Tongue (tissue), 2 donors: ENCODE data around the gene SNRPD3. TPM values are rescaled to one million over a fixed set of nuclear protein-coding genes. Genes with fewer than 3 reads are reported as not detected.

Experiments
- DNase-seq: peaks from one replicate; pipeline ENCODE4 v3.0.0-alpha.2; 2015
- total RNA-seq: library from RNA; depleted of rRNA; stranded (reverse); fragments of >200 nt; gene quantifications from one replicate; pipeline ENCODE4 v1.2.3, GENCODE V29; 2014

SNRPD3 gene
- total RNA-seq, 1 donor from 2014 or later: 169 TPM

DNA sequence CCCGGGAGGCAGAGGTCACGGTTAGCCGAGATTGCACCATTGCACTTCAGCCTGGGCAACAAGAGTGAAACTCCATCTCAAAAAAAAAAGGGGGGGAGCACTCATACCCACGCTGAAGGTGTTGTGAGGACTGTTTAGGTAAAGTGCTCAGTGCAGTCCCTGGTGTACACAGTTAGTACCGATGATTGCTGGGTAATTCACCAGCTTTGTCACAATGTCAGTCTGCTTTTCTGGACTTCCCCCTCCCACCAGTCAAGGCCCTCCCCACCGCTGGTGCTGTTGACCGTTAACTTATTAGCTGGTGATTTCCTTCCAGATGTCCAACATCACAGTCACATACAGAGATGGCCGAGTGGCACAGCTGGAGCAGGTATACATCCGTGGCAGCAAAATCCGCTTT, 11.9 kb downstream of the SNRPD3 start:
- no peak for DNase-seq

DNA sequence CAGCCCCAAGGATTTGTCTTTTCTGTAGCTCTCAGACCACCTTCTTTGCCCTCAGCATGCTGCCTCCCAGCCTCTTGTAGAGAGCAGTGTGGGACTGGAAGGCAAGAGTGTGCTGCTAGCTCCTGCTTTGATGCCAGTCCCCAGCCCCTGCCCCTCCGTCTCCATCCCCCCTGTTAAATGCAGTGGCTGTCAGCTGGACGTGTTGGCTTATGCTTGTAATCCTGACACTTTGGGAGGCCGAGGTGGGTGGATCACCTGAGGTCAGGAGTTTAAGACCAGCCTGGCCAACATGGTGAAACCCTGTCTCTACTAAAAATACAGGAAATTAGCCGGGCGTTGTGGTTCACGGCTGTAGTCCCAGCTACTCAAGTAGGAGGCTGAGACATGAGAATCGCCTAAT, 15.5 kb downstream of the SNRPD3 start:
- no peak for DNase-seq

DNA sequence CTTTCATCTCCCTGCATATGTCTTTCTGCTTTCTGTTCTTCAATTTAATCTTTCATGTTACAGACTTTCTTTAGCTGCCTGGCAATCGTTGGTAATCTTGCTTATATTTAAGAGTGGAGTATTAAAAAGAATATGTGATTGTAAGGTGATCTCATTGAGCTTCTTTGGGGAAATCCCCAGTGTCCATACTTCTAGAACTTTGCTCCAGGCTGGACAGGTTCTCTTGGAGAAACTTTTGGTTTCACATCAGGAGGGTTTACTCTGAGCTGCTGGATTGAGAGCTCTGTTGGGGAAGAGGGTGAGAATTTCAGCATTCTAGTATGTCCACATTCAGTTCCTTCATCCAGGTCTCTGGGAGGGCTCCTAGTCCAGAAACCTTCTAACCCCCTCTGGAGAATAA, 21.0 kb downstream of the SNRPD3 start:
- no peak for DNase-seq

- DNase-seq: peak; percentile 51
Measured at GRCh38 chr22:24578355-24579257, 22.8 kb downstream of the SNRPD3 start.

DNA sequence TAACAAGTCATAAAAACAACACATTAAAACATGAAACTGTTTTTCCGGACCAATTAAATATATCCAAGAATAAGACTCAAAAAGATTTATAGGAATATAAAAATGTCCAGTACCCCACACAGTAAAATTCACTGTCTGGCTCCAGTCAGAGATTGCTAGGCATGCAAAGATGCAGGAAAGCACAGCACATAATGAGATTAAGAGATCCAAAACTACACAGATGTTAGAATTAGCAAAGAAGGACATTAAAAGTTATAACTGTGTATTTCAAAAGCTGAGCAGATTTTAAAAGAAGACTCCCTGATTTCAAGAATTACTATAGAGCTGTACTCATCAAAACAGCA, 23.4 kb downstream of the SNRPD3 start:
- no peak for DNase-seq

DNA sequence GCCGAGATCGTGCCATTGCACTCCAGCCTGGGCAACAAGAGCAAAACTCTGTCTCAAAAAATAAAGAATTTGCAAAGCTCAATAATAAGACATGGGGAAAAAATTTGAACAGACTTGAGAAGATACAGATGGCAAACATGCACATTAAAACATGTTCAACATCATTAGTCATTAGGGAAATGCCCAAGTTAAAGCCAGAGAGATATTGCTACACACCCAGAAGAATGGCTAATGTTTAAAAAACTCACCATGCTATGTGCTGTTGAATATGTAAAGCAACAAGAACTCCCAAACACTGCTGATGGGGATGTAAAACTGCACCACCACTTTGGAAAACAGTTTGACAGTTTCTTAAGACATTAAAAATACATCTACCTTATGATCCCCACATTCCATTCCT, 24.5 kb downstream of the SNRPD3 start:
- no peak for DNase-seq

GRCh38 chr22:24582056-24582814, 26.4 kb downstream of the SNRPD3 start:
- no peak for DNase-seq

DNA sequence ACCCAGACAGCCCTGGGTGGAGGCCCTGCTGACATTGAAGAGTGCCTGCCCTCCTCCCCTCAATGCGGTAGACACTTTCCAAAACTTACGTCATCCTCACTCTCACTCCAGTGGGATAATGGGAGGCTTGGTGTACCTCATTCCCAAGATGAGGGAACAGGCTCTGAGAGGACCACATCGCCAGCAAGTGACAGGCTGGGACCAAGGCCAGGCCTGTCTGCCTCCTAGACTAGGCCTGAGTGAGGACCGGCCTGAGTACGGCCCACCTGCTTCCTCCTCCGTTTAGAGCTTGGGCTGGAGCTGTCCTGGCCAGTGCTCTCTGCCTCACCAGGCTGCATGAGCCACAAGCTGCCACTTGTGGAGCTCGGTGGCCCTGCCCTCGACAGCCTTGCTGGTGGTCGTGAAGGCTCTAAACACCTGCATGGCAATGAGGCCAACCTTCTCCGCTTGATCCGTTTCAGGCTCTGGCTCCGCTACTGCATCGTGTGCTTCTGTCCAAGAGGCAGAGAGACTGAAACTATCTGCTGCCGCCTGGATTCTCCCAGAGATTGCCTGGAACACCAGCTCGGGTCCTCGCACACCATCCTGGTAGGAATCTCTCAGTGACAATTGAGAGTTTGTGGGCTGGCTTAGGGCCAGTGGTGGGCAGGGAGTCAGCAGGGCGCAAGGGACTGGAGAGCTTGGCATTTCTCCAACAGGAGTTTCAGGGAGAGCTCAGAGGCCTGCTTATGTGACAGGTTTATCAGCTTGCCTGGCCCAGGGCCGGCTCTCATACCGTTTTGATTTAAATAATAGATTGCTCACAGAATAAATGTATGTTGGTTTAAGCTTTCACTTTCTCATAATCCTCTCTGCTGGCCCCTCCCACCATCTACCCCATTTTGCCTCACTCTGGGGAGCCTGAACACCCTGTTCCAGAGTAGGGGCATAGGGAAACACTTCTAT, 27.7 kb downstream of the SNRPD3 start:
- DNase-seq: peak; percentile 49

DNA sequence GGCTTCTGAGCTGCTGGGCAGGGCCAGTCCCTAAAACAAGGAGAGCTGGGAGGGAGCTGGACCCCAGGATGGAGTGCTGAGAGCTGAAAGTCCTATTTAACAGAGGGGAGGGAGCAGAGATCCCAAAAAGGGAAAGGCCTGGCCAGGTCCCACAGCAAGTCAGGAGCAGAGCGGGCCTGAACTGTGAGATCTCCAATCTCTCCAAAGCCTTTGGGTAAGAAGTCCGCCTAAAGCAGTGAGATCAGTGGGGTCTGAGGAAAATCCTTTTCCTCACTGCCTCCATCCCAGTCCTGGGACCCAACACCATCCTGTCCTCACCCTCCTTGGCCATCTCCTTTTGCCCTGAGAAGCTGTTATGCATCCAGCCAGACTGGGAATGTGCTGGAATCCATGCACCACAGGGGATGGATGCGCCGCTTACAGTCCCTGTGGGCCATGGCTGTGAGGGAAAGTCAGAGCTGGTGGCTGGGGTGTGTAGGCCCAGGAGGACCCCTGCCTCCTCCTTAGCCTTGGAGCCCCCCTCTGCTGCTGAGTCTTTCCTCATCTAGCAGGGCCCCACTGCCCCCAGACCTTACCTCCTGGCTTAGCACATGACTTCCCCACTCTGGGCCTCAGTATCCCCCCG, 28.5 kb downstream of the SNRPD3 start:
- DNase-seq: no peak

DNA sequence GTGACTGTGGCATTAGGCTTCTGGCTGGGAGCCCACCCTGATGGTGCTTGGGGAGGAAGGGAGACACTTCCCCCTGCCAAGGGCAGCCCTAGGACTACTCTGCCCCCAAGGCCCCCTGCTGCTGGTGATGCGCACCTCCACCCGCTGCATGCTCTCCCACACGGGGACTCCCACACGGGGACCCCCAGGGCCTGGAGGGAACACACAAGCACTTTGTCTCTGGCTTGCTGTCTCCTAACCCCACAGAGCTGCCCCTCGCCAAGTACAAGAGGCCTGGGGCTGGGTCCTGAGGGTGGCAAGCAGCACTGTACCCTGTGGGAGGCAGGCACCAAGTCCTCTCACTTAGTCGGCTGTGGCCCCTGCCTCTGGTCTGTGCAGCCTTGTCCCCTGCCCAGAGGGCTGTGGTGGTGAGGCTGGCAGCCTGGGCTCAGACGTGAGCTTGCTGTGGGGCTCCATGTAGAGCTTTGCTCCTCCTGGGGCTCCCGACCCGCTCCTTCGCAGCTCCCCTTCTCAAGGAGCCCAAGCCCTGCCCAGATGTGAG, 29.1 kb downstream of the SNRPD3 start:
- DNase-seq: no peak

DNA sequence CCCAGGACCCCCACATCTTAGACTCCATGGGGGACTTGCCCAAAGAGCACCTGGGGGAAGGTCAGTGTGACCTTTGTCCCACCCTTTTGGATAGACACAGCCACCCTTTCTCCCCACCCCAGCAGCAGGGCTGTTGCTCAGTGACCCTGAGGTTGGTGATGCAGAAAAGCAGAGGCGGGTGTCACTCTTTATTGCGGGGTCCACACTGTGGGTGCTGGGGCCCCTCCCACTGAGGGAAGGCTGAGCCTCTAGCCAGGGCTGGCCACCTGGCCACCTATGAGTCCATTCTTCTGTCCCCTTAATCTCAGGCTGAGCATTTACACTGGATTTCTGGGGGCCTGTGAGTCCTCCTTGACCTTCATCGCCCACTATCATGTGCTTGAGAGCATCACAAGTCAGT, 29.7 kb downstream of the SNRPD3 start:
- DNase-seq: no peak

GRCh38 chr22:24585927-24586546, 30.2 kb downstream of the SNRPD3 start:
- DNase-seq: no peak

GRCh38 chr22:24587251-24587650, 31.5 kb downstream of the SNRPD3 start:
- no peak for DNase-seq

DNA sequence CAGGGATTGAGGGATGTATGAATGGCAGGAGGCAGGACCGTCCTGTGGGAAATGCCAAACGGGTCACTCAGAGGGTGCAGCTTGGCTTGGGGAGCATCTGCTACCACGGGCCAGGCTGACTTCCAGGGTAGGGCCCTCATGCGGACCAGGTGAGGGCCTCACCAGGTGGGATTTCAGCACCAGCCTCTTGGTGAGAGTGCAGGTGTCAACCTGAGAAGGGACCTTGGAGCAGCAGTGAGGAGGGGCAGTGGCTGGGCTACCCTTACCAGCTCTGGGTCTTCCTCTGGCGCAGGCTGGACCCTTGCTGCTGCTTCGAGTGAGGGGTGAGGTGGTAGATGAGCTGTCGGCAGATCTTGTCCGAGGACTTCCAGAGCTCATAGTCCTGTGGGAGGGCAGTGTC, 32.1 kb downstream of the SNRPD3 start:
- no peak for DNase-seq

DNA sequence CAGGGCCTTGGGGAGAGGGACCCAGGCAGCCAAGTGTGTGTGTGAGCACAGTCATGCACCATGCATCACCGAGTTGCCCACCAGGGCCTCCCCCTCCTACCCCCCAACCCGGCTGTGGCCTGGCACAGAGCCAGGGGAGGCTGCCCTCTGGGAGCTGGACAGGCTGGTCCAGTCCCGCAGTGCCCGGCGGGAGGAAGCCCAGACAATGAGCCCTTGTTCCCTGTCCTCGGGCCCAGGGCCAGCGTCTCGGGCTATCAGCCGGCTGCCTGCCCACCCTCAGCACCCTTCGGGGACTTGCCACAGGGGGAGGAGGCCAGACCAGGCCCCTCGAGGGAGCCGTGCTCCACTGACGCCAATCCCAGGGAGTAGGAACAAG, 32.6 kb downstream of the SNRPD3 start:
- peak; percentile 30 for DNase-seq

- no peak for DNase-seq
Measured at GRCh38 chr22:24588757-24589481, 33.1 kb downstream of the SNRPD3 start.

DNA sequence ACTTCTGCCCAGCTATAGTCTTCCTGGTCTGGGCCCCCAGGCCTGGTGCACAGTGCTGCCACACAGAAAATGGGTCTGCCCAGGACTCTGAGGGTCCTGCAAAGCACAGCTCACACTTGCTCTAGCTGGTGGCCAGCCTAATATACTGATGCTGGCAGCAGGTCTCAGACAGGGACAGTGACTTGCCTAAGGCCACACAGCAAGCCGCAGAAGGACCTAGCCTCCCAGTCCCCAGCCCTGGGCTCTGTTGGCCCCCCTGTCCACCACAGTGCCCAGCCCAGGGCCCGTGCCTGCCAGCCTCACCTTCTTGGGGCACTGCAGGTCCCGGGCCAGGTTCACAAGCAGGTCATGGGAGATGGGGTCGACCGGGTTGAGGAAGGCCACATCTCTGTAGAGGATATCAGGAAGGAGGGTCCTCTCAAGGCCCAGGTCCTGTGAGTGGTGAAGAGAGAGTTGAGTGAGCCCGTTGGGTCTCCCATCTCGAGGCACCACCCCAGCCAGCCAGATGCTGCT, 33.8 kb downstream of the SNRPD3 start:
- DNase-seq: no peak

DNA sequence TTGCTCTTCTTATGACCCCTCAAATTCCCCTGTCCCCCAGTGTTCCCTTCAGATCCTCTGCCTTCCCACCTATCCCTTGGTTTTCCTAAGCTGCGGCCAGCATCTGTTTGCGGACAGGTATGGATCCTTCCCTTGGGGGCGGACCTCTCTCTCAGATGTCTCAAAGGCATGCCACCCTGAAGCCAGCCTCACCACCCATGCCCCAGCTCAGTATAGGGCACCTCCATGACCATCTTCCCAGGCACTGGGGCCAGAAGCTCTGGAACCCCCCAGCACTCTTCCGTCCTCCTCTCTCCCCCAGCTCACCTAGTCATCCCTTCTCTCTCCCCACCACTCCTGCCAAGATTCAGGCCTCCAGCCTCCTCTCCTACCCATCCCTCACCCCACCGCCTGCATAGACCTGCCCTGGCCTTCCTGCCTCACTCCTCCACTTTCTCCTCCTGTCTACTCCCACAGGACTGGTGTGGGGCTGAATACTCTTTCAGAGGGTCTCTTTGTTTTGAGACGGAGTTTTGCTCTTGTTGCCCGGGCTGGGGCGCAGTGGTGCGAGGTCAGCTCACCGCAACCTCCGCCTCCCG, 34.9 kb downstream of the SNRPD3 start:
- no peak for DNase-seq

DNA sequence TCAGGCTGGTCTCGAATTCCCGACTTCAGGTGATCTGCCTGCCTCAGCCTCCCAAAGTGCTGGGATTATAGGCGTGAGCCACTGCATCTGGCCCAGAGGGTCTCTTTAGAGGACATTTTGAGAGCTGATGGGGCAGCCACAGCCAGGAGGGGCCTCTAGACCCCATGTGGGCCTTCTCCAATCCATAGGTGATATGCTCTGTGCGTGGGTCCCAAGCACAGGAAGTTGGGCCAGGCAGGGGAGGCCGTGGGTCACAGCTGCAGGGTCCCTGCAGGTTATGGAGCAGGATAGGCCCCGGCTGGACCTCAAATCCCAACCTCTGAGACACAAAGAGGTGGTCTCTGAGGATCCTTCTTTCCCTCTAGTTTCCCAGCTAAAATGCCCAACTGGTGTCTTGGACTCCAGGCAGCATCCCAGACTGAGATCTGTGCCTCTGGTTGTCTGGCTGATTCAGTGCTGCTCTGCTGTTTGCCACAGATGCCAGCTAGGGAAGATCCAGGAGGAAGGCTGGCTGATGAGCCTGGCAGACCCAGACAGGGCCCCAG, 35.6 kb downstream of the SNRPD3 start:
- DNase-seq: no peak
